Lung (tissue), 12 donors: Measurements from ENCODE around the gene ANKRD44. TPM values are rescaled to one million over a fixed set of nuclear protein-coding genes. Genes with fewer than 3 reads are reported as not detected.

Experiments used
- ATAC-seq: fragments of 200-7000 bp; cut with Tn5 transposase; one replicate; pipeline ENCODE4 v1.9.1; 2020; ENCODE audit warnings: moderate number of reproducible peaks; ENCODE audit not compliant: insufficient read depth, low FRiP score
- DNase-seq, 3 donors: peaks; one replicate each; pipeline ENCODE4 v3.0.0-alpha.2; 2013 to 2017
- H3K27ac ChIP-seq, 2 donors: one replicate each; pipeline ENCODE4 v1.5.1; 2013; ENCODE audit warnings: mild to moderate bottlenecking in 2 of 2, moderate library complexity in 2 of 2, control low read depth in 1 of 2, inconsistent platforms in 1 of 2, low read depth in 1 of 2, low read length in 1 of 2
- H3K27me3 ChIP-seq, 3 donors: one replicate each; pipeline ENCODE4 v1.5.1; 2013; ENCODE audit warnings: low read length in 2 of 3; ENCODE audit not compliant: control insufficient read depth in 3 of 3, insufficient read depth in 3 of 3
- H3K36me3 ChIP-seq, 4 donors: one replicate each; pipeline ENCODE4 v1.5.1; 2013; ENCODE audit warnings: low read length in 4 of 4, mild to moderate bottlenecking in 1 of 4, moderate library complexity in 1 of 4; ENCODE audit not compliant: control insufficient read depth in 4 of 4, insufficient read depth in 4 of 4
- H3K4me1 ChIP-seq, 5 donors: one replicate each; pipeline ENCODE4 v1.5.1; 2013; ENCODE audit warnings: low read length in 5 of 5, mild to moderate bottlenecking in 2 of 5, moderate library complexity in 1 of 5; ENCODE audit not compliant: control insufficient read depth in 5 of 5, insufficient read depth in 5 of 5
- H3K4me3 ChIP-seq: one replicate; pipeline ENCODE4 v1.5.1; 2013; ENCODE audit warnings: mild to moderate bottlenecking, control low read depth, moderate library complexity
- H3K9ac ChIP-seq, 2 donors: one replicate each; pipeline ENCODE4 v1.5.1; 2013; ENCODE audit warnings: low read length in 2 of 2, control low read depth in 1 of 2; ENCODE audit not compliant: insufficient read depth in 1 of 2
- H3K9me3 ChIP-seq, 4 donors: one replicate each; pipeline ENCODE4 v1.5.1; 2013; ENCODE audit warnings: low read length in 3 of 4, mild to moderate bottlenecking in 1 of 4, moderate library complexity in 1 of 4; ENCODE audit not compliant: control insufficient read depth in 4 of 4, insufficient read depth in 3 of 4
- CTCF ChIP-seq: IDR thresholded peaks from 2 replicates; pipeline ENCODE4 v1.5.1; 2012; ENCODE audit warnings: mild to moderate bottlenecking; ENCODE audit errors: control extremely low read depth, extremely low read depth
- WGBS, 2 donors: extraction: QIAGEN DNeasy Blood & Tissue Kit; methylation state at CpG; one replicate each; pipeline ENCODE4 v1.1.7; 2013; 5-methylcytosine and 5-hydroxymethylcytosine counted together
- polyA plus RNA-seq, 2 donors: library from polyadenylated mRNA; stranded (reverse); fragments of 200-250 nt; gene quantifications; one replicate each; pipeline ENCODE4 v1.2.1, GENCODE V29; 2013
- total RNA-seq, 2 donors: library from RNA; depleted of rRNA in 1 of 2; stranded (reverse); fragments of >200 nt in 1 of 2; gene quantifications; one replicate each; pipeline ENCODE4 v1.2.1, GENCODE V29; 2014 to 2021
- donor health status: control.
- donor health status: control.
- donor health status: Bipolar disorder and iron deficiency.
- donor health status: healthy.
- donor health status: DM: yes; HTN: yes; CAD: no.

The ANKRD44 gene
- total and polyA plus RNA-seq, 4 donors, result 7.1 to 73.8 (median 20.3) TPM

GRCh38 chr2:197273485-197273884 is 37.1 kb downstream of the ANKRD44 start:
- DNase-seq (no peak), ATAC-seq (peak; percentile 57)
- H3K36me3 ChIP-seq, result peaks cover 0 to 2% (median 0%) of the 10 kb centered on the region in 4 donors
- H3K27ac ChIP-seq, result peak overlapping the region in 1 of 2 donors; percentile 4
- no peak overlapping the region for H3K4me3 ChIP-seq
- H3K27me3 ChIP-seq, result no peaks in the 10 kb centered on the region
- H3K9me3 ChIP-seq, result no peaks in the 10 kb centered on the region
- no peak overlapping the region for H3K9ac ChIP-seq
- 46 to 56% methylated on average over 4 of the region's 4 CpGs for WGBS, 2 donors
- TF ChIP-seq CTCF, result no peak
- peaks cover 0 to 13% (median 11%) of the 10 kb centered on the region in 5 donors for H3K4me1 ChIP-seq

GRCh38 chr2:197270601-197271000 is 40.0 kb downstream of the ANKRD44 start:
- Histone ChIP-seq H3K9me3 (no peaks in the 10 kb centered on the region), H3K4me3 (no peak overlapping the region), H3K4me1 (peaks cover 0 to 13% (median 11%) of the 10 kb centered on the region in 5 donors), H3K9ac (no peak overlapping the region), H3K27me3 (no peaks in the 10 kb centered on the region), H3K27ac (no peak overlapping the region), H3K36me3 (peaks cover 0 to 2% (median 0%) of the 10 kb centered on the region in 4 donors)
- 90 to 97% methylated on average over 3 of the region's 3 CpGs for WGBS, 2 donors
- TF ChIP-seq CTCF, result no peak
- ATAC-seq (no peak), DNase-seq (no peak)

- no peak overlapping the region for H3K27ac ChIP-seq
- H3K4me1 ChIP-seq, result peaks cover 0 to 13% (median 11%) of the 10 kb centered on the region in 5 donors
- H3K9me3 ChIP-seq, result no peaks in the 10 kb centered on the region
- H3K36me3 ChIP-seq, result peaks cover 0 to 2% (median 0%) of the 10 kb centered on the region in 4 donors
- DNase-seq (no peak), ATAC-seq (no peak)
- H3K9ac ChIP-seq, result no peak overlapping the region
- TF ChIP-seq CTCF, result no peak
- no peak overlapping the region for H3K4me3 ChIP-seq
- no peaks in the 10 kb centered on the region for H3K27me3 ChIP-seq
Observed at GRCh38 chr2:197269815-197270214, 40.8 kb downstream of the ANKRD44 start.

GRCh38 chr2:197268786-197269584 is 41.6 kb downstream of the ANKRD44 start:
- no peaks in the 10 kb centered on the region for H3K36me3 ChIP-seq
- peaks cover 0 to 11% (median 9%) of the 10 kb centered on the region in 5 donors for H3K4me1 ChIP-seq
- ATAC-seq (no peak), DNase-seq (peak; percentile 45 to 78 (median 76))
- H3K9me3 ChIP-seq, result no peaks in the 10 kb centered on the region
- H3K9ac ChIP-seq, result no peak overlapping the region
- H3K27me3 ChIP-seq, result no peaks in the 10 kb centered on the region
- TF ChIP-seq CTCF, result no peak
- WGBS, 2 donors, result 66 to 74% methylated on average over 7 of the region's 7 CpGs
- no peak overlapping the region for H3K27ac ChIP-seq
- H3K4me3 ChIP-seq, result no peak overlapping the region
